Stimulated activated CD8-positive, alpha-beta memory T cell treated with anti-CD3 and anti-CD28 coated beads, Interleukin-7, amount 100 ng/mL, for 24 hours (primary cell): Measurements from ENCODE around the gene PAQR5.
"Not testable (repeated sequence)": the region's sequence is repeated elsewhere in the genome, so short reads cannot be mapped to it uniquely, and the experiment has no call there.

Experiments
- DNase-seq: peaks from one replicate; pipeline ENCODE4 v3.0.0-alpha.2; 2020; ENCODE audit warnings: low read depth

PAQR5 gene

DNA sequence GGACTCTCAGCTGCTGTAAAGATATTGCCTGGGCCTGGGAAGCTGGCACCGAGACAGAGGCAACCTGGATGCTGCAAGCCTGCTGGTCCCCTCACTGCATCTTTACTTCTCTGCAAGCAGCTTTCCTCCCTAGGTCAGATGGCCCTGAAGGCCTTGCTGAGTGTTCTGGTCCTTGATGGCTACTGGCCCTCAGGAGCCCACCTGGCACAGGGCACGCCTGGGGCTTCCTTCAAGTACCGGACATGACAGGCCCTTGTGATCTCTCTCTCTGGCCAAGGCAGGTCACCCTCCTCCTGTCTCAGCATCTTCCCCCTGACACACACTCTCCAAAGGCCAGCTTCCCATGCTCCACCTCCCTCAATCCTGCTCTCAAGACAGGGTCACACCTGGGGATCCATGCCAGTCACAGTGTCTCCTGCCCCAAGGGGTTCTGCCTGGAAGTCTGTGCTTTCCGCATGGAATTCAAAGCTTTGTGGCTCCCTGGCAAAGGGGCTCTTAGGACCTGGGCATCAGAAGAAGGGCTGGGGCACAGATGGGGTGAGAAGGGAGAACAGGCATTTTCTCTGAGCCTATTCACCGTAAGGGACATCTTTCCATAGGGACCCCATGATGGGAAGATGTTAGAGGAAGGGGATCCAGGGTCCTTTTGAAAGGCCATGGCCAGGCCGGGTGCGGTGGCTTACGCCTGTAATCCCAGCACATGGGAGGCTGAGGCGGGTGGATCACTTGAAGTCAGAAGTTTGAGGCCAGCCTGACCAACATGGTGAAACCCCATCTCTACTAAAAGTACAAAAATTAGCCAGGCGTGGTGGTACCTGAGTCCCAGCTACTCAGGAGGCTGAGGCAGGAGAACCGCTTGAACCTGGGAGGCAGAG, 4.7 kb upstream of the PAQR5 start:
- no peak for DNase-seq

DNA sequence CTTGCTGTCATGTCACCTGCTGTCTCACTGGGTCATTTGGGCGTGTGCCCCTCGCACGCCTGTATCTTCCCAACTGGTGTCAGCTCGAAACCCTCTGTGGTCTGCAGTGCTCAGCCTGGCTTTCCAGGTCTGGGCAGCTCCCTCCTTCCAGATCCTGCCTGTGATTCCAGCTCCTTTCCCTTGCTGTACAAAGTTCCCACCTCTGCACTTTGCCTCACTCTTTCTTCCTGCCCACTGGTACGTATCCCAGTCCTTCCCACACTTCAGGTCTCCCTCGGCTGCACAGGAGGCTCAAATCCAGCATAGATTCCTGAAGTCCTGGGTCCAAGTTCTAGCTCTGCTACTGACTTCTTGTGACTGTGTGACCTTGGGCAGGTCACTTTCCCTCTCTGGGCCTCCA, 2.1 kb upstream of the PAQR5 start:
- DNase-seq = no peak

DNA sequence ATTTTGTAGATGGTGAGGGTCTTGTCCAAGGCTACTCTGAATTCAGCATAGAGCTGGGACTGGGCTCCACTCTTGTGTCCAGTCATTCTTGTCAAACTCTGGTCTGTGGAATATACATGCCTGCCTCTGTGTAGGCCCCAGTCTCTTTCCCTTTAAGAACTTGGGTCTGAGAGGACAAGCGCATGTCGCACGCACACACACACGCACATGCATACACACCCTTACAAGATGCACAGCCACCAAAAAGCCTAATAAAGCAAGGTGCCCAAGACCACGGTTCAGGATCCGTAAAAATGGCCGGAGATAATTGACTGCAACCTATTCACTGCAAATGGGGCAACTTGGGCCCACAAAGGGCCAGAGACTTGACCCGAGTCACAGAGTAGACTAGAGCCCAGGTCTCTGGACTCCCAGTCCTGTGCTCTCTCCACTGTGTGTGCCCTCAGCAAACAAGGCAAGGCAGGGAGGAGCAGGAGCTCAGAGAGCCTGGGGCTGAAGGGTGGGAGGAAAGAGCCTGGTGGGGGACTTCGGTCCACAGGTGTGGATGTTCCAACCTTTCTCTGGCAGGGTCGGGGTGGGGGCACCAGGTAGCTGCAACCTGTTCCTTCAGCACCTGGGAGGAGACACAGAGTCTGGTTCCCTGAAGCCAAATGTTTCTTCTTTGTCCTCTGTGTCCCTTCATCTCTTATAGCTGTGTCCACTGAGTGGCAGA, 914 bp upstream of the PAQR5 start:
- DNase-seq = no peak

DNA sequence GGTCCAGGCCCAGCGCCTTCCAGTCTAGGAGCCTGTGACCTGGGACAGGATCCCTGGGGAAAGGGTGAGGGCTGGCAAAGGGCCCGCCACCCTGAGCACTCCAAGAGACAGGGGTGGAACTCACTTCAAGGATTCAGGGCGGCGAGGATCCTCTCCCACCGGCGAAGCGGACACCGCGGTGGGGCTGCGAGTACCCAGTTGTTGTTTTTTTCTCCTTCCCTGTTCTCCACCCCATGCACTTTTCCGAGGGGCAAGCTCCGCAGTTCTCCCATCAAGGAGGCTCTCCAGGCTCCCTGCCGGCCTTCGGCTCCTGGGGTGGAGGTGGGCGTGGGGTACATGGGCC, 387 bp upstream of the PAQR5 start:
- no peak for DNase-seq

DNA sequence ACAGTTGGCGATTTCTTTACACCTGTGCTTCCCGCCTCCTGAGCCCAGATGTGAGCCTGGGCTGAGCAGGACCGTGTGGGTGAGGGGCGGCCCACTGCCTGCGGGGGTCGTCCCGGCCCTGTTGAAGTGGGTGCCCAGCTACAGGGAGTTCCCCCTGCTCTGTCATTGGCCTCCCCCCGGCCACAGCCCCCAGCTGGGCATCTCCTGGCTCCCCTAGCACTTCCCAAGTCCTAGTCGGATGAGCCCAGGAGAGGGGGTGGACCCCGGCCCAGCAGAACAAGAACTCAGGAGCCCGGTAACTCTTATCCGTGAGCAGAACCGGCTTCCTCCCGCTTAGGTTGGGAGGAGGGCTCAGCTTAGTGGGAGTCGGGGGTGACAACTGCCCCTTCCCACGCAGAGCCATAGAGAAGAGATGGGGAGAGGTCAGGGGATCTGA, 757 bp downstream of the PAQR5 start:
- no peak for DNase-seq

DNA sequence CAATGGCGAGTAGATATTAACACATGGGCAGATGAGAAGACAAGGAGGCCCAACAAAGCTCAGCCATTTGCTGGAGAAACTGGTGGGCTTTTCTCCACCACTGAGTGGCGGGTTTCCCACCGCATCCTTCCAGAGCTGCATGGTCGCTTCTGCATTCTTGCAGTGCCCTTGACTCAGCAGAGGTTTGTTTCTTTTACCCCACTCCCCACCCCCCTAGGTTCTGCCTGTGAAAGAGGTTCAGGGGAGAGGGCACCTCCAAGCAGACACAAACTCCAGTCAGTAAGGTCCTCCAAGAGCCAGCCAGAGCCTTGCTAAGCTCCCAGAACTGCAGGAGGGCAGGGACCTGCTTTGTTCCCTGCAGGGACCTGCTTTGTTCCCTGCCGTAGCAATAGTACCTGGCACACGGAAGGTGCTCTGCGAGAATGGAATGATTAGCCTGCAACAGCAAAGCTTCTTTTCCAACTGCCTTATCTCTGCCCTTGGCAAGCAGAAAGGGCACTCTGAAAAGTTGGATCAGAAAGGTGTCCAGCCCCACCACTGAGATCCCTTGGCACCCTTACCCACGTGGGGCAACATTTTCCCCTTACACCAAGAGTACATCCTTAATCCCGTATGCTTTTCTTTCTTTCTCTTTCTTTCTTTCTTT, 1.4 kb downstream of the PAQR5 start:
- DNase-seq = no peak

DNA sequence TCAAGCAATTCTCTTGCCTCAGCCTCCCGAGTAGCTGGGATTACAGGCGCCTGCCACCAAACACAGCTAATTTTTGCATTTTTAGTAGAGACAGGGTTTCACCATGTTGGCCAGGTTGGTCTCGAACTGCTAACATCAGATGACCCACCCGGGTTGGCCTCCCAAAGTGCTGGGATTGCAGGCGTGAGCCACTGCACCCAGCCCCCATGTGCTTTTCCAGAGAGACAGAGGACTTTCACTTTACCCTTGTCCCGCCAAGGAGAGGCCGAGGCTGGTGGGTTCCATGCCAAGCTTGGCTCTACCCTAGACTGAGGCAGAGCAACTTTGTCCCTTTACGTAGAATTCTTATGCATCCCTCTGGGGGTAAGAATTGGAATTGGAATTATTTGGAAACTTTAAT, 2.4 kb downstream of the PAQR5 start:
- not testable (repeated sequence) for DNase-seq

DNA sequence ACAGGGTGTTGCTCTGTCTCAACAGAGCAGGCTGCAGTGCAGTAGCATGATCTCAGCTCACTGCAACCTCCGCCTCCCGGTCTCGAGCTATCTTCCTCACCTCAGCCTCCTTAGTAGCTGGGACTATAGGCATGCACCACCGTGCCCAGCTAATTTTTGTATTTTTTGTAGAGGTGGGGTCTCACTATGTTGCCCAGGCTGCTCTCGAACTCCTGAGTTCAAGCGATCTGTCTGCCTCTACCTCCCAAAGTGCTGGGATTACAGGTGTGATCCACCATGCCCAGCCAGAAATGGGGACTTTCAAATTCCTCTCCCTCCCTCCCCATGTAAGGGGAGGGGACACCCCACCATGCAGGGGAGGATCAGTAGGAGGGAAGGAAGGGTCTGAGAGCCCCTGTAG, 3.4 kb downstream of the PAQR5 start:
- not testable (repeated sequence) for DNase-seq

DNA sequence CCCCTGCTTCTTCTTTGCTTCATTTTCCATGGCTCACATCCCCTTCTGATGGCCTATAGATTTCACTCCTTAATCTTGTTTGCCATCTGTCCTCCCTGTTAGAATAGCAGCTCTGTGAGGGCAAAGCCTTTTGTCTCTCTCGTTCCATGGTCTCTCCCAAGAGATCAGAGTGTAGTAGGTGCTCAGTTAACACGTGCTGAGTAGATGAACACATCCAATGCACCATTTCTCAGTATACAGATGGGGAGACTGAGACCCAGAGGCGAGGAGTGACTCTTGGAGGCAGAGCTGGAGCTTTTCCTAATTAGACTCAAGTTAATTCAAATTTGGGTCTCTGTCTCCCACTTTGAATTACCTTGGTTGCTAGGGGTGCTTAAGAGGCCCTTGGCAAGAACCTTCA, 4.2 kb downstream of the PAQR5 start:
- no peak for DNase-seq

DNA sequence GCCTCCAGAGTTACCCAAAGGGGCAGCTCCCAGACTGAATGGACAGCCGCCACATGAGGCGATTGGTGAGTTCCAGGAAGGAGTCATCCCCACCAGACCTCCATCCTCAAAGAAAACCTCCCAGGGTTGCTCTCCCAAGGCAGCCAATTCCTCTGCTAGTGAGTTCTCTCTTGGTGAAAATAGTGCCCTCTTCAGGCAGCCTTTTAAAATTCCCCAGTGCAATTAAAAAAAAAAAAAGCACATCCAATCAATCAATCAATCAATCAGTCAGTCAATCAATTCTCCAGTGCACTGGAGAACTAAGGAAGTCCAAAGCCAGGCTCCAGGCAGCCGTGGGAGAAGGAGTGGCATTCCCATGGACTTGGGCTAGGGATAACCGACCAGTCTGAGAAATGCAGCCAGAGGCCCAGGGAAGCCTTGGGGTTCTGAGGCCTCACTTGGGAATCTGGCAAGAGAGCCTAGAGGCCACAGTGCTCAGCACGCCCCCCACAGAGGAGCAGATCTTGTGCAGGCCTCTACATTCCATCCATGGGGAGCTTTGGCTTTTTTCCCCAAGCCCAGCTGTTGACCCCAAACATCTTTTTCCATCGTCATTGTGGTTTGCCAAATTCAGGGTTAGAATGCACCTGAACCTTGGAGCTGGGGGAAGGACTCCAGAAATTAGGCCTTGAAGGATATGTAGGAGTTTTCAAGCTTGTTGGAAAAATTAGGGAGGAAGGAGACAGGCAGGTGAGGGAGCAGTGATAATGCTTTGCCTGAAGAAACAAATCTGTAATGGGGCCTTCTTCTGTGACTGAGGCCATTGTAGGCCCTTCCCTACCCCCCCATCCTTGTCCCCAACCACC, 4.8 kb downstream of the PAQR5 start:
- DNase-seq = no peak

DNA sequence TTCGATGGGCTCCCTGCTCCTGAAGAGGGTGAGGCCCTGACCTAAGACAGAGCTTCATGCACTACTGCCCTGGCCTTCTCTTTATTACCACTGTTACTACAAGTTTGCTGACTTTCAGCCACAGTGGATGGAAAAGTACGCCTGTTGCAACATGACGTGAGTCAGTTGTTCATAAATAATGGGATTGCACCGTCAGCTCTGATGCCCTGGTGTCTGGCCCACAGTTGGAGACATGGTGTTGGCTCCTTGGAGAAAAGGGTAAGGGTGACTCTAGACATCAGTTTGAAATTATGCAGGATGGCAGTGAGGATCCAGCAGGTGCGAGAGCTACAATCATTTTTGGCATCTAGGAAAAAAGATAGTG, 5.5 kb downstream of the PAQR5 start:
- no peak for DNase-seq

DNA sequence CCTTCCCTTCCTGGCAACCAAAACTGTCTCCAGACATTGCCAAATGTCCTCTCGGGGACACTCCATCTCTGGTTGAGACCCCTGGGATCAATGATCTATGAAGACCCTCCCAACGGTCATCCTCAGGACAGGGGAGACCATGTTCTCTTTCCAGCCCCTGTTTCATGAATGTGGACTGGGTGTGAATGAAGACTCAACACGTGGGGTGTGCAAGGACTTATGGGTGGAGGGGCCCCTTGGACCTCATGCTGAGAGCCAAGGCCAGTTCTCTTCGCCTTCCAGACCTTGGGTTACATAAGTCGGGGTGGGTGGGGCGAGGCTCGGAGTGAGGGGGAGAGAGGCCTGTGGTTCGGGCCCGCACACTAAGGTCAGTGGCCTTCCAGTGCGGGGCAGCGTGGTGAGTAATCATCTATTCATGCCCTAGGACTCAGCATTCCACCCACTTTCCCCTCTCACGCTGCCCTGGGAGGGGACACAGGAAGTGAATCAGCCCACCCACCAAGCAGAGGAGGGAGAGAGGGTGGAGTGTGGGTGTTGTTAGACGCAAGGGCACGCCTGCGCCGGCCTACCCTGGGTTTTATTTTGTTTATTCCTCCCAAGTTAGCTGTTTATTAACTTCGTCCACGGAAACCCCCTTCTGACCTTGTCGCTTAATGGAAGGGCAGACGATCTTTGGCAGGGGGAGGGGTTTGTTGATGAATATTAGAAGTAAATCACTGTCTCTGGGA, 6.7 kb downstream of the PAQR5 start:
- no peak for DNase-seq

DNA sequence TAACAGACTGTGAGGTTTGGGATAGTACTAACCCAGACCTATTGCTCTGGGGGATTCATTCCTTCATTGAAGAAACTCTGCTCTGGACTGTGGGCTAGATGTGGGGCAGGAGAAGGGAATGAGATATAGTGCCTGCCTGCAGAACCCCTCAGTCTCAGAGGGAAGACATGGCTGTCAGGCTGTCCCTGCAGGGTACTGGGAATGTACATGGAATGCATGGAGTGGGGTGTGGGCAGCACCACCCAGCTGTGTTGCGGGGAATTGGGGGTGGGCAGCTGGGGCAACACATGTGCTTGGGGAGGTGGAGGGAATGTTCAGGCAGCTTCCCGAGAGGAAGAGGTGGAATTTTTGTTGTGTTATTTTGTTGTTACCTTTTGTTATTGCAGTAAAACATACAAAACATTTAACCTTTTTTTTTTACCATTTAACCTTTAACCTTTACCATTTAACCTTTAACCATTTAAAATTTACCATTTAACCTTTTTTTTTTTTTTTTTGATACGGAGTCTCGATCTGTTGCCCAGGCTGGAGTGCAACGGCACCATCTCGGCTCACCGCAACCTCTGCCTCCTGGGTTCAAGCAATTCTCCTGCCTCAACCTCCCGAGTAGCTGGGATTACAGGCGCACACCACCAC, 7.3 kb downstream of the PAQR5 start:
- no peak for DNase-seq

DNA sequence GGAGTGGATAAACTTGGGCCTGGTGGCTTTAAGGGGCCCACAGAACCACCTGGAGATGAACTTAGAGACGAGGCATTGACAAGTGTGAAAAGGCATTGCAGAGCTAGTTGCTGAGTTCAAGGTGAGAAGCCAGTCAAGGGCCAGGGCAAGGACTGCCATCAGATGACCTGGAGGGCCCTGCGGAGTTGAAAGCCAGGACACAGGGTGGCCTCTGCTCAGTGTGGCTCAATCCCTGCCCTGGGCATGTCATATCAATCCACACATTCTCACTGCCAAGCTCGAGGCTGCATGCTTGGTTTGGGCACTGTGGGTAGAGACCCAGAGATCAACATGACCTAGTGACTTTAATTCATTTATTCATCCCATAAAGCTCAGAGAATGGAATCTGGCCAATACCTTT, 9.2 kb downstream of the PAQR5 start:
- DNase-seq = no peak

DNA sequence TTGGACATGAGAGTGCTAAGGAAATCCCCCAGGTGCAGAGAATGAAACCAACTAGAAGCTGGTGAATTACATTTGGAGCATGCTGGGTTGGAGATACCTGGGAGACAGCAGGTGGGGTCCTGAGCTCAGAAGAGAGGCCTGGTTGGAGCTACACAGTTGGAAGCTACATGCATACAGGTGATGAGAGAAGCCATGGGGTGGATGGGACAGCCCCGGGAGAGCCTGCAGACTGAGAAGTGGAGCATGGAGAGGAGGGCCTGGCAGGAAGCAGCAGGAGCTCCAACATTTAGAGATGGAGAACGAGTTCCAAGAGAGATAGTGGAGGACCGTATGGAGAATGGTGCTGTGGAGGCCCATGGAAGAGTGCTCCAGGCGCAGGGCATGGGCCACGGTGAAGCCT, 10.2 kb downstream of the PAQR5 start:
- no peak for DNase-seq

DNA sequence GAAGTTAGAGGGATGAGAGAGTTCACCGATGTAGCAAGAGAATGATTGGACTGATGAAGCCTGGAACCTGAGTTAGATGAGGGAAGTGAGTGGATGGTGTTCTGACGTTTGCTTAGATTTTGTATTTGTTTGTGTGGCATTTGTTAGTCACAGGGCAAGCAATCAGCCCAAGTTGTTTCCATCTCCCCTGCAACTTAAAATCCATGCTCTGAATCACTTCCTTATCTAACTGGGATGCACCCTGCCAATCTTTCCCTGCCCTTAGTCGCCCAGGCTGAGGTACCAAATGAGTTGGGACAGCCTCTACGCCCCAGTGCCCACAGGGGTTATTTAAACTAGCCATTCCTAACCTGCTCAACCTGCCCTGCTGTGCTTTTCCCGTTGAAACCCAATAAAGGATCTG, 12.6 kb downstream of the PAQR5 start:
- DNase-seq = no peak

DNA sequence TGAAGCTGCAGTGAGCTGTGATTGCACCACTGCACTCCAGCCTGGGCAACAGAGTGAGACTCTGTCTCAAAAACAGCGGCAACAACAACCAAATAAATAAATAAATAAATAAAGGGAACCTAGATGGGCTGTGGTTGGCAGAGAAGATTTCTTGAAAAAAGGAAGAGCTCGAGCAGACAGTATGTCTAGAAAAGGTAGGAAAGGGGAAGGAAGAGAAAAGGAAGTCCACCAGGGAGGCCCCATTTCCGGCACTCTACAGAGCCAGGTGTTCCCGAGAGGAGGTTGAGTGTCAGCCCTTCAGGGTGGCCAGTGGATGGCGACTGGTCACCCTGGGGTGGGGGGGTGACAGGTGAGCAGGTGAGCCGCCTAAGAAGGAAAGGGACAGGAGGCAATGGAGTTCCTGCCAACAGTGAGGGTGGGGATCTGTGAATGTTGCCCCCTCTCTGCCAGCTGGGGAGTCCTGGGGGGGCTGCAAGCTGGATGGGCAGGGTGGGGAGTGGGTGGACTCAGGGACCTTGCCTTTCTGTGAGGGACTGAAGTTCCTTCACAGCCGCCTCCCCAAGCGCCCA, 14.8 kb downstream of the PAQR5 start:
- no peak for DNase-seq

DNA sequence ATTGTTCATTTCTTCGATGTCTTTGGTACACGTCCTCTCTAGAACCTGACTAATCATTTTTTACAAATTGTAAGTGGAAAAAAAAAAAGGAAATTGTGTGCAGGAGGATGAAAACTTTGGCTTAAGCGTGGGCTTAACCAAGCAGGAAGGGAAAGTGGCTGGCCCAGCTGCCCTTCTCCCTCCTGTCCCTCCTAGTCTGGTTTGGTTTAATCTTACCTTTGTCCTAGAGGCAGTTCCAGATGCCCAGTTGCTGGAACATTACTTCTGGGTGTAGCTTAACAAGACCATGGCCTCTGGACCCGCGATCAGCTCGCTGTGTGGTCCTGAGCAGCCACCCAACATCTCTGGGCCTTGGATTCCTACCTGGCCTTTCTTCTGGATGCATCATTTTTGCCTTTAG, 15.4 kb downstream of the PAQR5 start:
- no peak for DNase-seq

DNA sequence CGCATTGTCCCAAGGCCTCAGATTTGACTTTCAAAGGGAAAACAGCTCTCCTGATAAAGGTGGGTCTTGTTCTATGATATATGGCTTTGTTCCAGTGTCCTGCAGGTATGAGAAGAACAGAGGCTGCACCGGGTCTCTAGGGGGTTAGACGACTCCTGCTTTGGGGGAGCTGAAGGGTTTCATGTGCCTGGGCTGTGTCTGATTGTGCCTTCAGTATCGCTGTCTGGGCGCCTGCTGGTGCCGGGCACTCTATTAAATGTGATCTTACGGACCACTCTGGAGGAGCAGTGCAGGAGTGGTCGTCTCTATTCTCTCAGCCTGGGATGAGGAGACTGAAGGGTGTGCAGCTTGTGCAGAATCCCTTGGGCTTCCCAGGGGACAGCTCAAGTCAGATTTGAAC, 16.0 kb downstream of the PAQR5 start:
- no peak for DNase-seq

DNA sequence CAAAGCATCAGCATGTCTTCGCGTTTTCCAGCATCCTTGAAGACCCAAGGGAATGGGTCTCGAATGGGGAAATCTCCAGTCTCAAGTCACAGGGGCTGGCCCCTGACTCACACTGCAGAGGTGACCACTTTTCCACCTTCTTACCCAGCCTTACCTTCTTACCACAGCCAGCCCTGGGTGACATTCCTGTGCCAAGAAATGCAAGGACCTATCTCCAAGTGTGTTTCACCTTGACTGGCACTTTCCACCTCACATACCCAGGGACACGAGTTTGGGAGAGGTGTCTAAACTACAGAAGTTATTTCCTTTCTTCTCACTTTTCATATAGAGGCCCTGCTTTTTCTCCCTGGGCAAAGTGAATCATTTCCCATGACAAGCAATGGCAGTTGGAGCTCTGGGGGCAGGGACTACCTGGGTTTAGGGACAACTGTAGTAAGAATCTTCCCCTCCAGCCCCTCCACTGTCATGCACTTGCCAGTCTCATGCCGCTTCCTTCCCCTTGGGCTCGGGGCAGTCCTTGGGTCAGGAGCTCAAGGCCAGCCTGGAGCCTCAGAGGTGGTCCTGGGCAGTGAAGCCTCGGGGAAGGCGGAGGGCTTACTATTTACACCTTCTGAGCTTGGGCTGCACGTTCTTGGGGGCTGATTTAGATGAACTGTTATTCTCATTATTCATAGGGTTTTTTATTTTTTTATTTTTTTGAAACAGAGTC, 16.8 kb downstream of the PAQR5 start:
- DNase-seq = no peak
